GOT3 (cell line): ENCODE measurements around the gene PHACTR4.
"Not testable (repeated sequence)": the region's sequence is repeated elsewhere in the genome, so short reads cannot be mapped to it uniquely, and the experiment has no call there.

Experiments
- DNase-seq: peaks from one replicate; lab custom pipeline; 2025; ENCODE audit warnings: mixed read lengths; lab: John Stamatoyannopoulos, UW

PHACTR4 gene

DNA sequence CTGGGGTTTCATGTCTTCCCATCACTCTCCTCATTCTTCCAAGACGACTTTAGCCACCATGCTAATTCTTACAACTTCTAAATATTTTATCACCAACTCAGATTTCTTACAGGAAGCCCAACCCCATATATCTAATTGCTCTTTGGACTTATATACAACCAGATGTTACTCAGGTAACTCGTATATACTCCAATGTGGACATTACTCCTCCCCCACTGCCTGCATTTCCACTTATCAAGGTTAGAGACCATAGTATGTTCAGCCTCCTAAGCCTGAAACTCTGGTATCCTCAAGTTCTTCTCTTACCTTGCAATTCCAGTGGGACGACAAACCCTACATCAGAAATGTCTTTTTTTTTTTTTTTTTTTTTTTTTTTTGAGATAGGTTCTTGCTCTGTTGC, 133.6 kb downstream of the PHACTR4 start:
- DNase-seq: no peak

DNA sequence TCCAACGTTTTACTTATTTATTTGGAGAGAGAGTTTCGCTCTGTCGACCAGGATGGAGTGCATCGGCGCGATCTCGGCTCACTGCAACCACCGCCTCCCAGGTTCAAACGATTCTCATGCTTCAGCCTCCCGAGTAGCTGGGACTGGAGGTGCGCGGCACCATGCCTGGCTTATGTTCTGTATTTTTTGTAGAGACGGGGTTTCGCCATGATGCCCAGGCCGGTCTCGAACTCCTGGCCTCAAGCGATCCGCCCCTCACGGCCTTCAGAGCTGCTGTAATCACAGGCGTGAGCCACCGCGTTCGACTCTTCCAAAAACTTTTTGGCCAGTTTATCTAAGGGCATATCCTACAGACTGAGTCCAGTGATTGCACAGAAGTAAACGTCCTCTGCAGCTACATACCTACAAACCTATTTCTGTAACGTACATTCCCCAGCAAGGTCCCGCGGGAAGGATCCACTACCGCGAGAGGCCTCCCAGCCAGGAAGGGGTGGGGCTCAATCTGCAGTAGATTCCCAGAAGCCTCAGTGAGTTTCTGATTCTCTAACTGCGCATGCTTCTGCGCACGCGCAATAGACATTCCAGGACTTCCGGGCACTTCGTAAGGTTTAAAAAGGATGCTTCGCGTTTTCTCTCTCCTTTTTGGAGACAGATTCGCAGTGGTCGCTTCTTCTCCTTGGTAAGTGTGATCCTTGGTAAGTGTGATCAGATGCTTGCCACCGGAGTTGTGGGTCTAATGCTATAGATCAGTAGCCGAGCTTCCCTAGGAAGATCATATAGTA, 136.1 kb downstream of the PHACTR4 start, which contains the start of gene RCC1:
Gene RCC1 (plus strand): TSS at position 638 of the 782 bp plus-strand sequence. CDS start 23,824 bp downstream, outside the sequence.
- DNase-seq: peak; percentile 97

DNA sequence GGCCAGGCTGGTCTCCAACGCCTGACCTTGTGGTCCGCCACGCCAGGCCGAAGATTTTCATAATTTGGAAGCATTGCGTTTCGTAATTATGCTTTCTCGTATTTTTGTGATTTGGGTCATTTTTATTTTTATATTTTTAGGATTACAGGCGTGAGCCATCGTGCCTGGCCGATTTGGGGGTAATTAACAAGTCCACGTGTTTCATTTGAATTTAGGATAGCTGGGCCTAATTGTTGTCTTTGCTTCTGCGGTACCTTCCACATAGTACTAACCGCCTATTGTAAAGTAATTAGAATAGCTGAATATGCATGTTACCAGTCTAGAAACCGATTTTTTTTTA, 137.3 kb downstream of the PHACTR4 start:
- DNase-seq: no peak

DNA sequence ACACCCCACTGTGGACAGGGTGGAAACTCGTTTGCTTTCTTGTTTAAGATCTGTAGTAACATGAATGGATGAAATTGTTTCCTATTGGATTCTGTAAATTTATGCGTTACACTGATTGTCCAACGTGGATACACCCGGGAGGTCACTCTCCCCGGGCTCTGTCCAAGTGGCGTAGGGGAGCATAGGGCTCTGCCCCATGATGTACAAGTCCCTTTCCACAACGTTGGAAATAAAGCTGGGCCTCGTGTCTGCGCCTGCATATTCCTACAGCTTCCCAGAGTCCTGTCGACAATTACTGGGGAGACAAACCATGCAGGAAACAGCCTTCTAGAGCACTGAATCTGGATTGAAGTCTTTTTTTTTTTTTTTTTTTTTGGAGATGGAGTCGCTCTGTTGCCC, 137.7 kb downstream of the PHACTR4 start:
- no peak for DNase-seq

DNA sequence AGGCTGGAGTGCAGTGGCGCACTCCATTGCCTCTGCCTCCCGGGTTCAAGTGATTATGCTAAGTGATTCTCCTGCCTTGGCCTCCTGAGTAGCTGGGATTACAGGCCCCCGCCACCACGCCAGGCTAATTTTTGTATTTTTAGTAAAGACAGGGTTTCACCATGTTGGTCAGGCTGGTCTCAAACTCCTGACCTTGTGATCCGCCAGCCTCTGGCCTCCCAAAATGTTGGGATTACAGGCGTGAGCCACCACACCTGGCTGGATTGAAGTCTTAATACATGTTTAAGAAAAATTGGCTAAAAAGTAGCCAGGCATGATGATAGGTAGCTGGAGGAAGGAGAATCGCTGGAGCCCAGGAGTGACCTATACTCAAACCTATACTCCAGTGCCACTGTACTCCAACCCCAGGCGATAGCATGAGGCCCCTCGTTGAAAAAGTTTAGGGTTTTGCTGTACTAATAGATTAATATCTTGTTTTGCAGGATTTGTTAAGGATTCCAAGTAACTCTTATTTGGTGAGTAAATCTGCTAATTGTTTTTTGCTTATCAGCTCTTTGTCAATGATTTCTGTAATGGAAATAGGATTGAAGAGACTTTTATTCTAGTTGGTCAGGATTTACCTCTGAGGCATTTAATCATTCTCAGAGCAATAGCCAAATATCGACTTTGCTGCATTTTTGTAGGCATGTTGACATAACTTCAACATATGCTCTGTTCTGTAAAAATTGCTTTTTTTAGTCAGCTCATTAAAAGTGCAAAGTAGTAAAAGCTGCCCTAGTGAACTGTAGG, 138.3 kb downstream of the PHACTR4 start:
- no peak for DNase-seq

DNA sequence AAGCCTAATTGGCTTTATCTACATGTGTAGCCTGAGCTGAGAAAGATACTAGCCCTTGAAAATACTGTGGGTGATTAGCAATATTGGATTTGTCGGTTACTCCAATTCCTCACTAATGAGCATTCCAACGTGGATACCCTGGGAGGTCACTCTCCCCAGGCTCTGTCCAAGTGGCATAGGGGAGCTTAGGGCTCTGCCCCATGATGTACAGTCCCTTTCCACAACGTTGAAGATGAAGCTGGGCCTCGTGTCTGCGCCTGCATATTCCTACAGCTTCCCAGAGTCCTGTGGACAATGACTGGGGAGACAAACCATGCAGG, 138.9 kb downstream of the PHACTR4 start:
- no peak for DNase-seq

DNA sequence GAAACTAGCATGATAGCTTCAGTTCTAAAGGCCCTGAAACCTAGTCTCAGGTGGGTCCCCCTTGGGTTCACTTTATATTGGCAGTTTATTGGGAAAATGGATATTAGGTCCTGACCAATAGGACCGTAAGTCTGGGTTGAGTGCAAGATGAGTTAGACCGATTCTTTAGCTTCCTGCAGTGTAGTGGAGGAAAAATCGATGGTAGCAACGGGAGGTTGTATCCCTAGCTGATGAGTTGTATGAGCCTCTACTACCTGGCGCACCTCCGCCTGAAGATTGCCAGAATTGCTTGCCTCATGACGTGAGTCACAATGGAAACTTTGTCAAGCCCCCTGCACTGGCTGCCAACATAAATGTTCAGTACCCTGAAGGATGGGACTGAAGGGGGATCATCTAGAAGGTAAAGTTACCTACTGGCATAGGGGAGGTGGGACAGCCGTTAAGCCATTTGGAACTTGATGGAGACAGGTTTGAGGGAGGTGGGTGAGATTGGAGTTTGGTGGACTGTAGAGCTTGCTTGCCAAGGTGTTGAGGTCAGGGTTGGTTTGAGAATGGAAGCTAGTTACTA, 140.2 kb downstream of the PHACTR4 start:
- DNase-seq: no peak

DNA sequence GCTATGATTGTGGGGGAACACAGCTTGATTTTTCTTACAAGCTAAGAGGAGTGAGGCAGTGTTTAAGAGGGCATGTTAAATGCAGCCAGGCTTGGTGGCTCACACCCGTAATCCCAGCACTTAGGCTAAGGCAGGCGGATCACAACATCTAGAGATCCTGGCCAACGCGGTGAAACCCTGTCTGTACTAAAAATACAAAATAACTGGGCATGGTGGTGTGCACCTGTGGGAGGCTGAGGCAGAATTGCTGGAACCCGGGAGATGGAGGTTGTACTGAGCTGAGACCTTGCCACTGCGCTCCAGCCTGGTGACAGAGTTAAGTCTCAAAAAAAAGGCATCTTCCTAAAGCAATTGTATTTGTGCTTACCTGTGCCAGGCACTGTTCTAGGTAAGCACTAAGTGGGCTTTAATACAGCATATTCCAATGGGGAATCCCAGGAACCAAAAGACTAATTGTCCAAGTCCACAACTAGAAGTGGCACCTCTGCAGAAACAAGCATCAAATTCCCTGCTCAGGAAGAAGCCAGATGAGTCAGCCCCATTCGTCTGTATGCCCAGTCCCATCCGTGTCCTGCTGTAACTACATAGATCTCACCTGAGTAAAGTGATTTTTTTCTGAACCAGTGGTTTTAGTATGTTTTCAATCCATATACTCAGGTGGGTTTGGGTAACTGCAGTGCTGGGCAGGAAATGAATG, 140.9 kb downstream of the PHACTR4 start:
- no peak for DNase-seq

DNA sequence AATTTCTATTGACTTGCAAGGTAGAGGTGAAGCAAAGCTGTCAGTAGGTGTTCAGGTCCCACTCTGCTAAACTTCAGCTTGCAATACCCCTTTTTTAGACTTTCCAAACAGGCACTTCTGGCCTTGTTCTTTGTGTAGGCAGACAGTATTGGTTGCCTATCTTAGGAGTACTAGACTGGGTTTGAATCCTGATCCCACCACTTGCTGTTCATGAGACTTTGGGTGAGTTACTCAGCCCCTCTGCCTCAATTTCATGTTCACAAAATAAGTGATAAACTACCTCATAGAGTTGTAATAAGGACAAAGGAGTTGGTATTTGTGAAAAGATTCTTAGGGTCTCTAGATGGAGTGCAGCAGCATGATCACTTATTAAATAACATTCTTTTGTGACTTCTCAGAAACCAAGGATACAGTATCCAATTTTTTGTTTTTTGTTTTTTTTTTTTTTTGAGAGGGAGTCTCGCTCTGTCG, 141.5 kb downstream of the PHACTR4 start:
- no peak for DNase-seq

DNA sequence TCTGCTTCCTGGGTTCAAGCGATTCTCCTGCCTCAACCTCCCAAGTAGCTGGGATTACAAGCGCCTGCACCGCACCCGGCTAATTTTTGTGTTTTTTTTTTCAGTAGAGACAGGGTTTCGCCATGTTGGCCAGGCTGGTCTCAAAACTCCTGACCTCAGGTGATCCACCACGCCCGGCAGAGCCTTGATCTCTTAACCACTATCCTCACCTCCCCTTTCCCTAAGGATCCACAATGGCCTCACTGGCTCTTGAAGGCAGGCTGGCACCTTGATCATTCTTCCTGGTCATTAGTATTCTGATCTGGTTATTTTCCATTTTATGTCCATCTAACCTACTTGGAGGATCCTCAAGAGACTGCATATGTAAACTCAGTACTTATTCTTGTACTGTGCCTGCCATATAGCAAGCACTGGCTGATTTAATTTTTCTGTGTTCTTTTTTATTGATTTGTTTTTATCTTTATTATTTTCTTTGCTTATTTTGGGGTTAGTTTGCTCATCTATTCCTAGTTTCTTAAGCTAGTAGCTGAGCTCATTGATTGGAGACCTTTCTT, 142.6 kb downstream of the PHACTR4 start:
- DNase-seq: no peak

DNA sequence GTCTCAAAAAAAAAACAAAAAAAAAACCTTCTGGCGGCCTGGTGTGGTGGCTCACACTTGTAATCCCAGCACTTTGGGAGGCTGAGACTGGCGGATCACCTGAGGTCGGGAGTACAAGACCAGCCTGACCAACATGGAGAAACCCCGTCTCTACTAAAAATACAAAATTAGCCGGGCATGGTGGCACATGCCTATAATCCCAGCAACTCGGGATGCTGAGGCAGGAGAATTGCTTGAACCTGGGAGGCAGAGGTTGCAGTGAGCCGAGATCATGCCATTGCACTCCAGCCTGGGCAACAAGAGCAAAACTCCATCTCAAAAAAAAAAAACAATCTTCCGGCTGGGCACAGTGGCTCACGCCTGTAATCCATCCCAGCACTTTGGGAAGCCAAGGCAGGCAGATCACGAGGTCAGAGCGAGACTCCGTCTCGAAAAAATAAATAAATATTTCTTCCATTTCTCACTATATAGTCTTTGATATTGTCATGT, 144.9 kb downstream of the PHACTR4 start:
- not testable (repeated sequence) for DNase-seq

DNA sequence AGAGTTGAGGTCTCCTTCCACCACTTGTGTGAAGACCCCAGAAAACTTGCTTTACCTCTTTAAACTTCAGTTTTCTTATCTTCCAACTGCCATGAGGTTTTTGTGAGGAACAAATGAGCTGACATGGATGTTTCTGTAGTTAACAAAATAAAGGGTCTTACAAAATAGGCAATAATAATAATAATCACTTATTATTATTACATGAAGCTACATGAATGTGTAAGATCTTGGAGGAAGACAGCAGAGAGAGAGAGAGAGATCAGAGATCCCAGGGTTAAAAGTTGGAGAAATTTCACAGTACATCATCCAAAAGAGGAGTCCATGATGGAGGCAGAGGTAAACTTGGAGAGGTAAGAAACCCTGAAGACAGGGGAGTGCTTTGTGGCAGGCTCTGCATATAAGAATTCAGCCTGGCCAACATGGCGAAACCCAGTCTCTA, 147.0 kb downstream of the PHACTR4 start:
- no peak for DNase-seq

DNA sequence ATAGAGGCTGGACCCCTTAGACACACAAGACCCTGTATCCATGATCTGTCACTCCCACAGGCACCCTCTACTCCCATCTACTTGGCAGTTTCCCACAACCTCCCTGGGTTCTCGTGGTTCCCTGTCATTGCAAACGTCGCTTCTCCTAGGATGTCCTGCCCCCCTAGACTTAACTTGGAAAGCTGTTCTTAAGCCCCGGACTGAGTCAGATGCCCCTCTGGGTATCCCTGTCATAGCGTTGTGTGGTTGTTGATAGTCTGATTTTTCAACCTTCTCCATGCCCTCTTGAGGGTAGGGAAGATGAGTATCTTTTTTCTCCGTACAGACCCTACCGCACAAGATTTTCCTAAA, 148.1 kb downstream of the PHACTR4 start:
- DNase-seq: no peak

DNA sequence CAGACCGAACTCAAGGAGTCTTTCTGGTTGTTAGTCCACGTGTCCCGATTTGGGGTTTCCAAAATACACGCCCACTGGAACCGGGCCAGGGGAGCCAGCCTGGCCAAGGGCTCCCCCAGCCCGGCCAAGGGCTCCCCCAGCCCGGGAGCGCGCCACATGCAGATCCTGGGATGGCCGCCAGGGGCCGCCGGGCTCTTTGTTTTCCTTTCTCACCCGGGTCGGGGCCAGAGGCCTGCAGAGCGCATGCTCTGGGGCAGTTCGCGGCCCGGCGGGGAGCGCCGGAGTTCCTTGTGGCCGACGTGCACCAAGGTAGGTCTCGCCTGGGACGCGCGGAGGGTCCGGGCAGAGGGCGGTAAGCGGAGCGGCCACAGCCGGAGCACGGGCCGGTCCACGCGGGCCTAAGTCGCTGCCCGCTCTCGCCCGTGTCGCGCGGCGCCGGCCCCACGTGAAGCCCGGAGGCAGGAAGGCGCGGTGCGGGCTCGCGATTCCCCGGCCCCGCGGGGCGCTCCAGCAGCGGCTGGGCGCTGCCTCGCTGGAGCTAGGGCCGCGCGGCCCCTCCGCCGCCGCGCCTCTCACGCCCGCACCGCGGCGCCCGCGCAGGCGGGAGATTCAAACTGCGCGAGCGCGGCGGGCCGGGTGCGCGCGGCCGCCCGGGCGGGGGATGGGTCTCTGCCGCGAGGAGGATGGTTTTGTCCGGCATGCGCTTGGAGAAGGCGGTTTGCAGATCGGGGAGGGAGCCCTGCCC, 148.6 kb downstream of the PHACTR4 start:
- peak; percentile 70 for DNase-seq

DNA sequence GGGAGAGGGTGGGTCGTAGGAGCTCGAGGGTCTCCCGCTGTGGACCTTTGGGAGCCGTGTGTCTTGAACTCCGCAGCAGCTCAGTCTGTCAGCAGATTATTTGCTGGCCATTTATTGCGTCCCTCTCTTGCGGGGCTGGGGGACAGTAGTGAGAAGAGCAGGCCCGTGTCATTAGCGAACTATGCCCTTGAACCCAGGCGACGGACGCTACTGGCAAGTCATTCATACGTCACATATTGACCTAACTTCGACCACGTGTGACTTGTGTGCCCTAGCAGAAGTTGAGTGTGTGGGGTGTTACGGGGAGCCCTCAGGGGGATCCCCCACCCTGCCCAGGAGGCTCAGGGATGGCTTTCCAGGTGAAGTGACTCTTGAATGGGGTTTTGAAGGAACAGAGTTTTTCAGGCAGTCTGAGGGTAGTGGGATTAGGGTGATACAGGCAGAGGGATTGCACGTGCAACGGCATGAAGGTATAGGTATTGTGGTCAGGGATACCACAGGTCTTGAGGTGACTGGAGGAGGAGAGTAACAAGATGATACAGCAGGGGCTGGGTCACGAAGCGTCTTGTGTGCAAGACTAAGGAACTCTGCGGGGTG, 149.3 kb downstream of the PHACTR4 start:
- no peak for DNase-seq

DNA sequence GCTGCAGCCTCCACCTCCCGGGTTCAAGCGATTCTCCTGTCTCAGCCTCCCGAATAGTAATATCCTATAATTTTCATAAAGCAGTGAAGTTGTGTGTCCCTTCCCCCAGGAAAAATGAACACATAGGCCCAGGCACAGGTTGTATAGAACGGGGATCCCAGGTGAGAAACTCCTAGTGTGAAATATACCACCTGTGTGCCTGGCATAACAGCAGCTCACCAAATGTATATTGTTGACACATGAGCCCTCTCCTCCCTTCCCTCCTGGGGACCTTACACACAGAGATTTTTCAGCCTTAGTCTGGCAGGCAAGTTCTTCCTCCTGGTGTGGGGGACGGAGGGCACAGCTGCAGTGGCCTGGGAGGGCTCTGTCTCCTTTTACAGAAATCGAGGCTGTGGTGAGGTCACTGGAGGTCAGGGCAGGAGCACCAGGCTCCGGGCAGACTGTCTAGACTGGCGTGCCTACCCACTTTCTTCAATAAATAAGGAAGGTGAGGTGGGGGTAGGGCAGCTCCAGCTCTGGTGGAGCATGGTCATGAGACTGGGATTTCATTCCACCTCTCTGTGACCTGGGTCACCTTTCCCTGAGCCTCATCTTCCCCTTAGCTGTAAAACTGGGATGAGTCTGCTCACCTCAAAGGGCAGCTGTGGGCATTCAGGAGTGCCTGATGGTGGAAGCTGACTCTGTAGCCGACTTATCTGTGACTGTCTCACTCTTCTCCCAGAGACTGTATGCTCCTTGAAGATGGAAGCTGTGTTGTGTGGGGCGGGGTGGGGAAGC, 150.6 kb downstream of the PHACTR4 start:
- DNase-seq: no peak

DNA sequence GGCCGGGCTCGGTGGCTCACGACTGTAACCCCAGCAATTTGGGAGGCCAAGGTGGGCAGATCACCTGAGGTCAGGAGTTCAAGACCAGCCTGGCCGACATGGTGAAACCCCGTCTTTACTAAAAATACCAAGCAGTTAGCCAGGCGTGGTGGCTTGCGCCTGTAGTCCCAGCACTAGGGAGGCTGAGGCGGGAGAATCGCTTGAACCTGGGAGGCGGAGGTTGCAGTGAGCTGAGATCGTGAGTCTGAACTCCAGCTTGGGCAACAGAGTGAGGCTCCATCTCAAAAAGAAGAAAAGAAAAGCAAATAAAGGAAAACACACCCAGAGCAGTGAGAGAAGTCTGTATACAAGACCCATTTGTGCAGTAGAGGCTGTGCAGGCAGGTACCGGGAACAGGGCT, 151.3 kb downstream of the PHACTR4 start:
- not testable (repeated sequence) for DNase-seq

DNA sequence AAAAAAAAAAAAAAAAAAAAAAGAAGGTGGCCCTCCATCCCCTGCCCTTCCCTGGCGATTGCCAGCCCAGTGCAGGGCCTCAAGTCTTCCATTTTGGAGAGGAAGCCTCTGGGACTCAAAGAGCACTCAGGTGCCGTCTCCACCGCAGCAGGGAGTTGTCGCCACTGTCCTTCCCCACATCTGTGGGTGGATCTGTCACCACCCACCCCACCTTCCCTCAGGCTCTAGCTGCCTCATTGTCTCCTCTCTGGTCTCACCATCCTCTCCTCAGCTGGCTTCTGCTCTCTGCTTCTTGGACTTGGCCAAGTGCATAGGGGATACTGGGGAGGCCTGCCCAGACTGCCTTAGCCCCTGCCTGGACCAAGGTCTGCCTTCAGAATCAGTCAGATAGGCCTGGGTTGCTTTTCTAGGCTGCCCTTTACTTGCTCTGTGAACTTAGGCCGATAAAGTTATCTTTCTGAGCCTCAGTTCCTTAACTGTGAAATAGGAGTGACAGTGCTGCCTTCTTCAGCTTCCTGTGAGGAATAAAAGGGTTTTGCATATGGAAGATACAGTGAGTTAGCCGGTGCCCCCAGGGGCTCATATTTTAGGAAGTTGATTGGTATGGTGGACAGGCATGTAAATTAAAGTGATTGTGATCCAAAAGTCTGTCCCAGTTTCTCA, 152.1 kb downstream of the PHACTR4 start:
- DNase-seq: no peak

DNA sequence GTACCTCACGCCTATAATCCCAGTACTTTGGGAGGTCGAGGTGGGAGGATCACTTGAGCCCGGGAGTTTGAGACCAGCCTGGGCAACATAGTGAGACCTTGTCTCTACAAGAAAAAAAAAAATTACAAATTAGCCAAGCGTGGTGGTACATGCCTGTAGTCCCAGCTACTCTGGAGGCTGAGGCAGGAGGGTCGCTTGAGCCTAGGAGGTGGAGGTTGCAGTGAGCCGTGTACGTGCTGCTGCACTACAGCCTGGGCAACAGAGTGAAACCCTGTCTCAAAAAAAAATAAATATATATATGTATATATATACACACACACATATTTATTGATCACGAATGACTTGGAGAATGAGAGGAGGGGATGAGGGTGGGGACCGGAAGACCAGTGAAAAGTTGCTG, 153.0 kb downstream of the PHACTR4 start:
- not testable (repeated sequence) for DNase-seq
